GM21423 (cell line): Measurements from ENCODE around the gene OSBPL6.
A peak's percentile ranks its signal among the peaks of the same experiment; 100 is the strongest.

ENCODE experiments used
- ATAC-seq: cut with Tn5 transposase; IDR thresholded peaks from one replicate; pipeline ENCODE4 v1.9.1; 2021; ENCODE audit warnings: mild to moderate bottlenecking, moderate library complexity; ENCODE audit not compliant: unreplicated experiment

The OSBPL6 gene

GRCh38 chr2:178269438-178270224 lies 75.3 kb downstream of the OSBPL6 start:
- no peak for ATAC-seq

- ATAC-seq = no peak
These were observed 76.0 kb downstream of the OSBPL6 start for GRCh38 chr2:178270338-178270737.

DNA sequence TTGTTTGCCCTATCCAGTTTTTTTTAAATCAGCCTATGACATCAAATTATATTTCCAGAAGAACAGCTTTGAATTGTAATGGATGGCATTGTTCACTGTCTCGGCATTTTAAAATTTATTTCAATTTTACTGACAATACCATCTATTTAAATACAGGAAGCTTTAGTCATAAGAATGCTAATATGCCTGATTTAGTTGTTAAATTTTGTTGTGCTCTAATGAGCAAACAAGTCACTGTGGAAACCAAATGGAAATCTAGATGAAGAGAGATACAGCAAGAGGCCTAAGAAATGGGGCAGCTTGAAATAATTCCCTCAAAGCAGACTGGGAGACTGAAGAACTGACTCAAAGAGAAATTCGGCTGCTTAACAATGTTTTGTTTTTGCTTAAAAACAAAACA lies 76.8 kb downstream of the OSBPL6 start:
- ATAC-seq = no peak

- ATAC-seq = no peak
These were observed 77.5 kb downstream of the OSBPL6 start for GRCh38 chr2:178271629-178272333.

DNA sequence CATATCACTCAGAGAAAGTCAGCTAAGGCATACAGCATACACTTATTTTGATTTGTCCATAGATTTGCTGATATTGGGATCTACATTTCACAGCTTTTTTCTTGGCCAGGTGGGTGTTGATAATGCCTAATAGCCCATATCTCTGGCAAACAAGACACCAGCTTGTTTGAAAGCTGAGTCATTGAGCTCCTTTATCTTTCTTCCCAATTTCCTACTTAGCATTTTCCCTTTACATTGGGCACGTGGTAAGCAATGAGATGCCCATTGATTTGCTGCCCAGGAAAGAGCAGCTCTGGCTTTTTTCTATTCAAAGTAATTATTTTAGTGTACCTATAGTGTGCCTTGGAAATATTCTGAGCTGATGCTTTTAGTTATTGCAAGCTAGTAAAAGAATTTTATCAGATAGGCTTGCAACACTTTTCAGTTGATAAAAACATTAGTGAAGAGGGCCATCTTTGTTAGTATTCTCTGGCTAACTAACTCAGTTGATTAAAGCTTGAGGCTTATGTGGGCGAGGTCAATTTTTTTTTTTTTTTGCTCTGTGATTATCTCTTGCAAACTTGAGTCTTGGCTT lies 79.6 kb downstream of the OSBPL6 start:
- ATAC-seq = no peak

GRCh38 chr2:178275600-178275999 lies 81.3 kb downstream of the OSBPL6 start:
- no peak for ATAC-seq

GRCh38 chr2:178277741-178278197 lies 83.5 kb downstream of the OSBPL6 start:
- no peak for ATAC-seq

DNA sequence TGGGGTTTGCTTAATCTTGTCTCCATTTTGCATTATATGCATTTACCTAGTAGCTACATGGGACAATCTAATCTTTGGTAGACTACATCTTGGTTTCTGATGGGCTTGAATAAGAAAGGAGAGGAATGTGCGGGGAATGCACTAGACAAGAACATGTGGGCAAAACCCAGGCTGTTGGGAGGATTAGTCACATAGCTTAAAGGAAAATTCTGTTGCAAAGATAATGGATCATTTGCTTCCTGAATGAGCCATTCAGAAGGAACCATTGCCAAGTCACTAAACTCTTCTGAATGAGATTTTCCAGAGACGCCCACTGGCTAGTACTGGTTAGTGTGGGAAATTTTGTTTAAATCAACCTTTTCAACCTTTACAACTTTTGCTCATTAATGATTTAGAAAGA lies 84.8 kb downstream of the OSBPL6 start:
- no peak for ATAC-seq

DNA sequence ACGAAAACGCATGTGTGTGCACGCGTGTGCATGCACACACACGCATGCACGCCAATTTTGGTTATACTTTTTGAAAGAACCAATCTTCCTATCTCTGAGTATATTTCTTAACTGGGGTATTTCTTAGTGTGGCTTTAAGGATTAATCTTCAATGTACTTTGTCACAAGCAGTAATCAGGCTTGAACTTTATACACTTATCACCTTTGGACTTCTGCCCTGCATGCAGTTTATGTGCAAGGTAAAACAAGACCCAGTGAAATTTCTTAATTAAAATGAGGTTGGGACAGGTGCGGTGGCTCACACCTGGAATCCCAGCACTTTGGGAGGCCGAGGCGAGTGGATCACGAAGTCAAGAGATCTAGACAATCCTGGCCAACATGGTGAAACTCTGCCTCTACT lies 85.3 kb downstream of the OSBPL6 start:
- no peak for ATAC-seq

DNA sequence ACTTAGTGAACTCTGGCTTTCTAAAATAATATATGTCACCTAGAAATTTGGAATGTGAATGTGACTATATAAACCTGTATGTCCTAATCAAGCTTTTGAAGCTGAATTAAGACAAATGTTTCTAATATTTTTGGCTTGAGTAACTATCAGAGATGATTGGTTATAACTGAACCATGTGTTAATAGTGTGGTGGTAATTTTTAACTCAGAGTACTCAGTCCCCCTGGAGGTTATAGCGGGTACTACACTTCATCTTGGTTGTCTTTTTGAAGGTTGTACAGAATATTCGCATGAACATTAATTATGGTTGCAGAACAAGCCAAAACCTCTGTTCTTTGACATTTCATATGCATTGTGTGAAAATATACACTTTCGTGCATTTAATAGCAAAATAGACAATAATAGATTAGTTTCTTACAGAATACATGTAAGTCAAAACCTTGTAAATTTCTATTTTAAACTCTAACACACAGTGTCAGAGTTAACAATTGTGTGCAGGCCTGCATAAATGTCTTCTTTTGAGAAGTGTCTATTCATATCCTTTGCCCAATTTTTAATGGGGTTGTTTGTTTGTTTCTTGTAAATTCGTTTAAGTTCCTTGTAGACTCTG lies 86.0 kb downstream of the OSBPL6 start:
- peak; percentile 82 for ATAC-seq

DNA sequence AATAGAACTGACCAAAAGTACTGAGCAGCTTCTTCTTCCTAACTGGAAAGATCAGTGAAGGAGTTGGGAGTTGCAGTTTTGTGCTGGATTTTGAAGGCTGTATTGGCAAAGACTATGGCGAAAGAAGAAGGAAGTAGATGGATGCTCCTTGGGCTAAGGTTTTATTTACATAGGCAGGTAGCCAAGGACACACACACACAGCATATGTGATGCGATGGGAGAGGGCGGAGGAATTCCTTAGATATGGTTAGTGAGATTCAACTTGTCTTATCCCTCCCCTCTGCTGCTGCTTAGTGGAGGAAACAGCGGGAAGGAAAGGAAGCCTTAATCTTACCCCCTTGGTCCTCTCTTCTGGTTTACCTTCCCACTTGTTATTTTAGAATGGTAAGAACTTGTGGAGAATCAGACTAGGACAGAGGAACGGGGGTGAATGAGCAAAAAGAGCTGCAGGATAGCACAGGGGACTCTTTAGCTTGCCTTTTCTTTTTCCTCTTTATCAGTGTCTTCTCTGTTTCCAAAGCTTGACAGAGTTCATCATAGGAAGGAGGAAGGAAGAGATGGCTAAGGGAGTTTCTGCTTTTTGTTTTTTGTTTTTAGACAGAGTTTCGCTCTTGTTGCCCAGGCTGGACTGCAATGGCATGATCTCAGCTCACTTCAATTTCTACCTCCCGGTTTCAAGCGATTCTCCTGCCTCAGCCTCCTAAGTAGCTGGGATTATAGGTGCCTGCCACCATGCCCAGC lies 87.9 kb downstream of the OSBPL6 start:
- ATAC-seq = no peak

GRCh38 chr2:178283341-178283918 lies 89.1 kb downstream of the OSBPL6 start:
- no peak for ATAC-seq

DNA sequence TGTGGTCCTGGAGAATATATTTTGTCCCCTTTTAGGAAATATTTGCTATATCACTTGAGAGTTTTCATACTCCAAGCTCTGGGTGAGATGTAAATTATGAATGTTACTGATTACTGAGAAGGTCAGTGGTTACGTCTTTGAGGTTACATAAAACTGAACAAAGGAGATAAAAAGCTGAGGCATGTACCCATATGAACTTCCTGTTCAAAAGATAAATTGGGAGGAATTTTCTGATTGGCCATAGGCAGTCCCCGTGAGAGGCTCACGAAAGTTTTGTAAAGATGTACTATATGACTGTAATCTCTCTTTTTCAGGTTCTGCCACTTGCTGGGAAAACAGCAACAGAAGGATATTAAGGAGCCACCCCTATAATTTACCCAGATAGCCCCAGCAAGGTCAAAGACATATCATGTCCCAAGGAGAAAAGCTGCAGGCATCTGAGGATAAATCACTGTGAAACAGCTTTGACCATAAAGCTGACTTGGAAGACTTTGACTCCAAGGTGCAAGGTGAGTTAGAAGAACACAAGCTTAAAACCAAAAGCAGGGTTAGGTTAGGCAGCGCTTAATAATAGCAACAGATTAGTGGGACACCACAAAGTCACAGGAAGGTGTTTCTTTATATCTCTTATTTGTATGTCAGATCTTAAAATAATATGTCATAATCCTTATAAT lies 90.4 kb downstream of the OSBPL6 start:
- no peak for ATAC-seq

- no peak for ATAC-seq
These were observed 90.9 kb downstream of the OSBPL6 start for GRCh38 chr2:178285287-178285615.

GRCh38 chr2:178286636-178287035 lies 92.3 kb downstream of the OSBPL6 start:
- ATAC-seq = no peak

- no peak for ATAC-seq
These were observed 93.5 kb downstream of the OSBPL6 start for GRCh38 chr2:178287652-178288344.

GRCh38 chr2:178291703-178292102 lies 97.4 kb downstream of the OSBPL6 start:
- ATAC-seq = no peak

DNA sequence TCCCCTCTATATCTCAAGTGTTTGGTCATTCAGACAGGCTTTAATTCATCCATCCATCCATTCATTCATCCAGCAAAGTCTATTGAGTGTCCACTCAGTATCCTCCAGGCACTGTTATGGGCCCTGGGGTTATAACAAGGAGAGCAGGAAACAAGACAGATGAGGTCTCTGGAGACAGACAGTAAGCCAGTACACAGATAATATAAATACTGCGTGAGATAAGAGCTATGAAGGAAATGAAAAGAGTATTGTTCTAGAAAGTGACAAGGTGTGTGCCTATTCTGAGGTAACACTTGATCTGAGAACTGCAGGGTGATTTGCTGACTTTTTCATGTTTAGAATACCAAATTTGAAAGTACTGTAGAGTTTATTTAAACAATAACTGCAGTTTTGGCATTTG lies 98.3 kb downstream of the OSBPL6 start:
- no peak for ATAC-seq

GRCh38 chr2:178295115-178295514 lies 100.8 kb downstream of the OSBPL6 start:
- no peak for ATAC-seq

DNA sequence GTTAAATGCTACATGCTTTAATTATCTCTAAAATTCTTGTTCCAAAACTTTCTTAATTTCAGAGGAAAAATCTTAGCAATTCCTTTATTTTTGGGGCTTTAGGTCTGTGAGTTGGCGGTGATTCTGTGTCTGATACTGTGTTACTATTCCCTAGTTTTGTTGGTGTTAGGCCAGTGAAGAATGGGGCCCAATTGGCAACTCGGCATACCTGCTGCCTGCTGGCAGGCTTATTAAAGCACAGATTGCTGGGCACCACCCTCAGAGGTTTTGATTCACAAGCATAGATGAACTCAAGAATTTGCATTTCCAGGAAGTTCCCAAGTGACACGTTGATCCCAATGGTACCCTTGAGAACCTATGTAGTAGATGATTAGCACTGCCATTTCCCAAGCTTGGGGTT lies 101.6 kb downstream of the OSBPL6 start:
- no peak for ATAC-seq
